Activated CD8-positive, alpha-beta T cell treated with anti-CD3 and anti-CD28 coated beads, Interleukin-2, amount 10 ng/mL, durations not matched to agents 7 days and 5 days (primary cell): ENCODE results near the gene PTPRC. TPM values are rescaled to one million over a fixed set of nuclear protein-coding genes. Genes with fewer than 3 reads are reported as not detected.

Experiments
- ATAC-seq: fragments of 150-1000 bp; cut with Tn5 transposase; one replicate; pipeline ENCODE4 v1.10.0; 2021; ENCODE audit warnings: moderate library complexity
- CTCF ChIA-PET: fragments of 350-600 bp; sonication (Branson Sonifier 250); formaldehyde crosslinking; loops from one replicate; lab custom pipeline; 2021; ENCODE audit warnings: antibody characterized with exemption; lab: Charles Lee
- POLR2A ChIA-PET: fragments of 350-600 bp; sonication (Branson Sonifier 250); formaldehyde crosslinking; loops from one replicate; lab custom pipeline; 2021; ENCODE audit warnings: antibody characterized with exemption; lab: Charles Lee
- DNase-seq: peaks from one replicate; pipeline ENCODE4 v3.0.0-alpha.2; 2020
- H3K27ac Mint-ChIP-seq: one replicate; pipeline ENCODE4 v1.8.0; 2021; ENCODE audit warnings: mild to moderate bottlenecking, mixed read lengths
- H3K27me3 Mint-ChIP-seq: one replicate; pipeline ENCODE4 v1.8.0; 2021; ENCODE audit warnings: low read depth, mixed read lengths
- H3K36me3 Mint-ChIP-seq: one replicate; pipeline ENCODE4 v1.8.0; 2021; ENCODE audit warnings: low read depth, mixed read lengths
- H3K4me1 Mint-ChIP-seq: one replicate; pipeline ENCODE4 v1.8.0; 2021; ENCODE audit warnings: low read depth, mixed read lengths
- H3K4me3 Mint-ChIP-seq: one replicate; pipeline ENCODE4 v1.8.0; 2021; ENCODE audit warnings: mild to moderate bottlenecking, mixed read lengths
- H3K9me3 Mint-ChIP-seq: one replicate; pipeline ENCODE4 v1.8.0; 2022; ENCODE audit warnings: mixed read lengths; ENCODE audit not compliant: insufficient read depth
- total RNA-seq, 2 experiments: library from RNA; stranded (reverse); gene quantifications; one replicate each; pipeline ENCODE4 v1.2.3, GENCODE V29; 2021

Gene PTPRC
- total RNA-seq, 2 experiments from 2014 or later: 604 to 619 TPM

DNA sequence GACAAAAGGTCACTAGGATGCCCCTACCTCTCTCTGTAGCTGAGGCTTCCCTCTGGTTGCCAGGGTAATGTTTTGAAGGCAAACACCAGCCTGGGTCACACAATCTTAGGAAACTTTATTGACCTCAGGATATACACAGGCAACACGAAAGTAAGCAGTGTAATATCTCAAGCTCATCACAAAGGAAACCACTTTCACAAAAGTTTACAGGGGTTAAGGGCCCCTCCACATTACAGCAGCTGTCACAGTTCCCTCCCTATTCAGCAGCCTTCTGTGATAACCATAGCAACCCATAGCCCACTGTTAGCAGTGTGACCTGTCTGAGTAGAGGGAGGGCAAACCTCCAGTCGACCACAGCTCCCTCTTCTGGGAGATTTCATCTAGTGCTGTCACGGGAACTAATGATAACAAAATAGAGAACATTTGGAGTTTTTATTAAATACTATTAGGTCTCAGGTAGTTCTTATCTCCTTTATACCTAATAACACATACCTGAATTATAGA, 149.8 kb downstream of the PTPRC start:
- Mint-ChIP-seq H3K4me3 (no peak overlapping the region), H3K27ac (no peak overlapping the region), H3K4me1 (peaks cover 12% of the 10 kb centered on the region), H3K27me3 (no peaks in the 10 kb centered on the region), H3K36me3 (no peaks in the 10 kb centered on the region), H3K9me3 (peaks cover 6% of the 10 kb centered on the region)
- POLR2A ChIA-PET: no interaction called here
- ATAC-seq (peak; percentile 88), DNase-seq (peak; percentile 27)
- CTCF ChIA-PET: interaction anchor here (0.8 to 1.2 kb wide), 6 partner anchors 8 to 325 kb away, joined by 3 to 5 read pairs (median 3); no protein-coding TSS in a partner anchor

DNA sequence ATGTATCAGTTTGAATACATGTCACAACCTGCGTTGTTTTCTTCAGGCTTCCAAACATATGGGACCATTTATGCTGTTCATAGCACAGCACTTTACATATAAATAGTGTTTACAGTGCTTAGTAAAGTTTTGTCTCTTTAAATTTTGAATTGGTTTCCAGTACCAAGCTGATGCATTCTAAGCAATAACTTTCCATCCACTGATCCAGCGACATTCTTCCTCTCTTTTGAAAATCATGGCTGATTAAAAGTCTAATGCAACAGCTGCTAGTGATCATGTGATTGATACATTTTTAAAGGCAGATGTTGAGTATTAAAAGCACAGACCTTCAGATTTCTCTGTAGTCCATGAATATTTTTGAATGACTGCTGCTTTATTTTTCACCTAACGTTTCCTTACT, 154.9 kb downstream of the PTPRC start:
- H3K27me3 Mint-ChIP-seq: no peaks in the 10 kb centered on the region
- CTCF ChIA-PET: no interaction called here
- no peak for ATAC-seq
- H3K4me3 Mint-ChIP-seq: no peak overlapping the region
- no peak overlapping the region for H3K27ac Mint-ChIP-seq
- peaks cover 18% of the 10 kb centered on the region for H3K36me3 Mint-ChIP-seq
- peaks cover 11% of the 10 kb centered on the region for H3K9me3 Mint-ChIP-seq
- POLR2A ChIA-PET: no interaction called here
- no peak for DNase-seq
- H3K4me1 Mint-ChIP-seq: peaks cover 4% of the 10 kb centered on the region

DNA sequence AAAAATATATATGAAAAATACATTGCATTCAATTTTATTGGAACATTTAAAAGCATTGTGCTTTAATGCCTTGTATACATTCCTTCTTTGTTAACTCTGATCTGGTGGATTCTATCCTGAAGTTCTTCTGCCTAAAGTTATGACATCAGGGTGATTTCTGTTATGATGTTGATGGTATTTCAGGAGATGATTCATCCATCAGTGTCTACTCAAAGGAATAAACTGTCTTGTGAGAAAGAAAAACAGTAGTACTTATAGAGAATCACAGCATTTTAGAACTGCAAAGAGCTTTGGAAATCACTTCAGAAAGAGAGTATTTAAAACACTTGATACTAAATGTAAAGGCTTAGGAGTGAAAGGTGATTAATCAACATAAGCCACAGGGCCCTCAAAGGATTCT, 155.7 kb downstream of the PTPRC start:
- peaks cover 11% of the 10 kb centered on the region for H3K9me3 Mint-ChIP-seq
- no peak for DNase-seq
- POLR2A ChIA-PET: no interaction called here
- H3K27ac Mint-ChIP-seq: no peak overlapping the region
- H3K4me1 Mint-ChIP-seq: no peaks in the 10 kb centered on the region
- H3K36me3 Mint-ChIP-seq: peaks cover 18% of the 10 kb centered on the region
- CTCF ChIA-PET: interaction anchor here (0.6 kb wide), 1 partner anchor 707 kb away, joined by 3 read pairs; no protein-coding TSS in a partner anchor
- no peak for ATAC-seq
- no peaks in the 10 kb centered on the region for H3K27me3 Mint-ChIP-seq
- H3K4me3 Mint-ChIP-seq: no peak overlapping the region

DNA sequence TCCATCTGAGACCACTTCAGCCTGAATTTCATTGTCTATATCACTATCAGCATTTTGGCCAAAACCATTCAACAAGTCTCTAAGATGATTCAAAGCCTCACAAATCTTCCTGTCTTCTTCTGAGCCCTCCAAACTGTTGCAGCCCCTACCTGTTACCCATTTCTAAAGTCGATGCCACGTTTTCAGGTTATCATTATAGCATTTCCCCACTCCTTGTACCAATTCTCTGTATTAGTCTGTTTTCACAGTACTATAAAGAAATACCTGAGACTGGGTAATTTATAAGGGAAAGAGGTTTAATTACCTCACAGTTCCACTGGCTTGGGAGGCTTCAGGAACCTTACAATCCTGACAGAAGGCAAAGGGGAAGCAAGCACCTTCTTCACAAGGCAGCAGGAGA, 158.8 kb downstream of the PTPRC start:
- POLR2A ChIA-PET: no interaction called here
- Mint-ChIP-seq H3K9me3 (peaks cover 13% of the 10 kb centered on the region), H3K27ac (no peak overlapping the region), H3K4me3 (no peak overlapping the region), H3K27me3 (no peaks in the 10 kb centered on the region), H3K36me3 (peaks cover 18% of the 10 kb centered on the region), H3K4me1 (no peaks in the 10 kb centered on the region)
- CTCF ChIA-PET: no interaction called here
- DNase-seq (no peak), ATAC-seq (no peak)

DNA sequence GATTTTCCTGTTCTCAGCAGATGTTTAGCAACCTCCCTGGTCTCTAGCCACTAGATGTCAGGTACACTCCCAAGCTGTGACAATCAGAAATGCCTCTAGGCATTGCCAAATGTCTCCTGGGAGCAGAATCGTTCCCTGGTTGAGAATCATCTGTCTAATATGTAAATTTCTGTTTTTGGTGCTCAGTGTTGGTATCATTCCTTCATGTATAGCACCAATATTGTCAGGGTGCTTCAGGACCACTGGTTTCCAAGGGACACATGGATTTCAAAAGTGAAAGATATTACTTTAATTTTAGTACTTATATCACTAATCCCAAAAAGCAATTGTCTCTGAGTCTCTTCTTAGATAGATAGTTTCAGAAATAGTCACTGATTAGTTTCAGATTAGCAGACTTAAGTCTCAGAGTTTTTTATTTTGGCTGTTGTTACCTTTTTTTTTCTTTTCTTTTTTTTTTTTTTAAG, 160.1 kb downstream of the PTPRC start:
- Mint-ChIP-seq H3K4me1 (no peaks in the 10 kb centered on the region), H3K27me3 (no peaks in the 10 kb centered on the region), H3K4me3 (no peak overlapping the region), H3K9me3 (peaks cover 13% of the 10 kb centered on the region), H3K36me3 (peaks cover 18% of the 10 kb centered on the region), H3K27ac (no peak overlapping the region)
- POLR2A ChIA-PET: no interaction called here
- DNase-seq: no peak
- no peak for ATAC-seq
- CTCF ChIA-PET: interaction anchor here (1.0 to 1.7 kb wide), 2 partner anchors 9 to 314 kb away, joined by 3 to 5 read pairs; no protein-coding TSS in a partner anchor

DNA sequence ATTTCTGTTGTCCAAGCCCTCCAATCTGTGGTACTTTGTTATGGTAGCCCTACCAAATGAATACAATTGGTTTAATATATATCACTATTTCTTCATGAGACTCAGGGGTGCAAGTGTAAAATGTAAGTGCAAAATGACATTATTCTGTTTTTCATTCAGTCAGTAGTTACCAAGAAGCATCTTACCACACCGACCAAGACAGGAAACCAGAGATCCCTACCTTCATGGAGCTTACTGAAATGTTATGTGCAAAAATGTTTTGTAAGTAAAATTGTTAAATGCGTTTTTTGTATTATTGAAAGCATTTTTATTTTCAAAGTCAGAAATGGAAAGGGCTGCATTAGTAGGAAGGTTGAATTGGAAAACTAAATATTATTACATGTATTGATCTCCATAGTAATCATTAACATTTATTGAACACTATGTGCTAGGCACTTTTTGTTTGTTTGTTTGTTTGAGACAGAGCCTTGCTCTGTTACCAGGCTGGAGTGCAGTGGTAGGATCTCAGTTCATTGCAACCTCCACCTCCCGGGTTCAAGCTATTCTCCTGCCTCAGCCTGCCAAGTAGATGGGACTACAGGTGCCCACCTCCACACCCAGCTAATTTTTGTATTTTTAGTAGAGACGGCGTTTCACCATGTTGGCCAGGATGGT, 166.8 kb downstream of the PTPRC start:
- Mint-ChIP-seq H3K27me3 (peaks cover under 1% of the 10 kb centered on the region), H3K4me1 (peaks cover 3% of the 10 kb centered on the region), H3K4me3 (no peak overlapping the region), H3K9me3 (peaks cover 15% of the 10 kb centered on the region), H3K27ac (no peak overlapping the region), H3K36me3 (peaks cover 6% of the 10 kb centered on the region)
- POLR2A ChIA-PET: interaction anchor here (0.7 kb wide), 1 partner anchor 17 kb away, joined by 3 read pairs; no protein-coding TSS in a partner anchor
- DNase-seq: no peak
- CTCF ChIA-PET: interaction anchor here (1.0 kb wide), 1 partner anchor 17 kb away, joined by 3 read pairs; no protein-coding TSS in a partner anchor
- ATAC-seq: no peak

DNA sequence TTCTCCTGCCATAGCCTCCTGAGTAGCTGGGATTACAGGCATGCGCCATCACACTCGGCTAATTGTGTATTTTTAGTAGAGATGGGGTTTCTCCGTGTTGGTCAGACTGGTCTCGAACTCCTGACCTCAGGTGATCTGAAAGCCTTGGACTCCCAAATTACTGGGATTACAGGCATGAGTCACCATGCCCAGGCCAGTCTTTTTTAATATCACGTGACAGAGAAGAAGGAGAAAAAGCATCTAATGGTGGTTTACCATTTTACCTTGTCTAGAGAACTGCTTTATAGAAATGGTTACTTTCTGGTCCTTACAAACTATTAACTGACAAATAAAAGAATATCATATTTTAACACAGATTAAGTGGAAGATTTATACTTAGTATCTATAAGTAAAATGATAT, 168.0 kb downstream of the PTPRC start:
- ChIA-PET POLR2A (no interaction called here), CTCF (interaction anchor here (1.0 kb wide), 1 partner anchor 18 kb away, joined by 3 read pairs; no protein-coding TSS in a partner anchor)
- Mint-ChIP-seq H3K27me3 (peaks cover 3% of the 10 kb centered on the region), H3K27ac (no peak overlapping the region), H3K4me3 (no peak overlapping the region), H3K9me3 (peaks cover 14% of the 10 kb centered on the region), H3K36me3 (peaks cover 6% of the 10 kb centered on the region), H3K4me1 (peaks cover 3% of the 10 kb centered on the region)
- DNase-seq (no peak), ATAC-seq (no peak)

Other genes with a start within 250 kb of the PTPRC start
- not detected for gene ATP6V1G3, start 98.4 kb upstream of the PTPRC start, total RNA-seq